NK-92 (cell line): Measurements from ENCODE around the gene TMSB10.
"Not testable (repeated sequence)": the region's sequence is repeated elsewhere in the genome, so short reads cannot be mapped to it uniquely, and the experiment has no call there.

Source experiments
- DNase-seq: peaks from one replicate; lab custom pipeline; 2025; ENCODE audit not compliant: unreplicated experiment; lab: John Stamatoyannopoulos, UW

The TMSB10 gene

DNA sequence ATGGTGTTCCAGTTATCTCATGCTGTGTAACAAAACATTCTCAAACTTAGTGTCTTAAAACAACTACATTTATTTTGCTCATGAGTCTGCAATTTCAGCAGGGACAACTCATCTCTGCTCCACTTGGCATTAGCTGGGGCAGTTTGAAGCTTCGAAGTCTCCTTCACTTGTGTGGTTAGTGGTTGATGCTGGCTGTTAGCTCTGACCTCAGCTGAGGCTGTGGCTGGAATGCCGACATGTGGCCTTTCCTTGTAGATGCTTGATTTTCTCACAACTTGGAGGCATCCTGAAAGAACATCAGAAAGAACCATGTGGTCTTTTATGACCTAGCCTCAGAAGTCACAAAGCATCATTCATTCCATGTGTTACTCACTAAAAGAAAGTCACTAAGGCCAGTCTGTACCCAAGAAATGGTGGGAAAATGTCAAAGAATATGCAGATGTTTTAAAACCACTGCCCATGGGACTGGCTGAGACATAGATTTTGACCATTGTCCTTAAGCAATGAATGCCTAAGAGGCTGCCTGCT is 3.8 kb upstream of the TMSB10 start:
- no peak for DNase-seq

DNA sequence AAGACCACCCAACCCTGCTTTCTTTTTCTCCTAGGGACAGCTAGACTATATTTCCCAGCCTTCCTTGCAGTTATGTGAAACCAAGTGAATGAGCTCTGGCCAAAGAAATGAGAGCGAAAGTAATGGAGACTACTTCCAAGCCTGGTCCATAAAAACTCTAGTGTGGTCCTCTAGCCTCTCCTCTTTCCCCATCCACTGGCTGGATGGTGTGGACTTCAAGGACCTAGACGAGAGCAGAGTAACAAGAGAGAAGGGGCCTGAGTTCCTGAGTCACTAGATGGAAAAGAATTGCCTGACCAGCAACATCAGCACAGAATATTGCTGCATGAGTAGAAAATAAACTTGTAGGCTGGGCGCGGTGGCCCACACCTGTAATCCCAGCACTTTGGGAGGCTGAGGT is 2.9 kb upstream of the TMSB10 start:
- no peak for DNase-seq

GRCh38 chr2:84904151-84904550 is 1.3 kb upstream of the TMSB10 start:
- no peak for DNase-seq

GRCh38 chr2:84904717-84905174 is 710 bp upstream of the TMSB10 start:
- no peak for DNase-seq

DNA sequence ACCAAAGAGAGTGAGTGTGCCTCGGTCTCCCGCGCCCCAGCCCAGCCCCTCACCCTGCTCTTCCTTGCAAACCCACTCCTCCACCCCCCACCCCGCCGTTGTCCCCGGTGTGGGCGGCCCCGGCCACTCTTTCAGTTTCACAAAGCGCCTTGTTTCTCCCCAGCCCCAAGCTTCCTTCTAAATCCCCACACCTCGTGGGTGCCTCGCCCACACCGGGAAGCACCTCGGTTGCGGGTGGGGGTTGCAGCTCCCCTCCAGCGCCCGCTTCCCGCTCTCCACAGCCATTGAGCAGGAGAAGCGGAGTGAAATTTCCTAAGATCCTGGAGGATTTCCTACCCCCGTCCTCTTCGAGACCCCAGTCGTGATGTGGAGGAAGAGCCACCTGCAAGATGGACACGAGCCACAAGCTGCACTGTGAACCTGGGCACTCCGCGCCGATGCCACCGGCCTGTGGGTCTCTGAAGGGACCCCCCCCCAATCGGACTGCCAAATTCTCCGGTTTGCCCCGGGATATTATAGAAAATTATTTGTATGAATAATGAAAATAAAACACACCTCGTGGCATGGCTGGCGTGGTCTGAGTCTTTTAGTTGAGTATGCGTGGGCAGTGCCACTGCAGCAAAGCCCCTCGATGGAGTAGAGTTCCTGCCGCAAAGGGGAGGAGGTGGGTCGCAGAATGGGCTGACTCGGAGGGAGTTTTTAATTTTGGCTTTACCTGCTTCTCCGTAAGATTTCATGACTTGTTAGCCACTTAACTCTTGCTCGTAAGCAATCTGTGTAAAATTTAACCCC is 848 bp downstream of the TMSB10 start:
- DNase-seq, result no peak

DNA sequence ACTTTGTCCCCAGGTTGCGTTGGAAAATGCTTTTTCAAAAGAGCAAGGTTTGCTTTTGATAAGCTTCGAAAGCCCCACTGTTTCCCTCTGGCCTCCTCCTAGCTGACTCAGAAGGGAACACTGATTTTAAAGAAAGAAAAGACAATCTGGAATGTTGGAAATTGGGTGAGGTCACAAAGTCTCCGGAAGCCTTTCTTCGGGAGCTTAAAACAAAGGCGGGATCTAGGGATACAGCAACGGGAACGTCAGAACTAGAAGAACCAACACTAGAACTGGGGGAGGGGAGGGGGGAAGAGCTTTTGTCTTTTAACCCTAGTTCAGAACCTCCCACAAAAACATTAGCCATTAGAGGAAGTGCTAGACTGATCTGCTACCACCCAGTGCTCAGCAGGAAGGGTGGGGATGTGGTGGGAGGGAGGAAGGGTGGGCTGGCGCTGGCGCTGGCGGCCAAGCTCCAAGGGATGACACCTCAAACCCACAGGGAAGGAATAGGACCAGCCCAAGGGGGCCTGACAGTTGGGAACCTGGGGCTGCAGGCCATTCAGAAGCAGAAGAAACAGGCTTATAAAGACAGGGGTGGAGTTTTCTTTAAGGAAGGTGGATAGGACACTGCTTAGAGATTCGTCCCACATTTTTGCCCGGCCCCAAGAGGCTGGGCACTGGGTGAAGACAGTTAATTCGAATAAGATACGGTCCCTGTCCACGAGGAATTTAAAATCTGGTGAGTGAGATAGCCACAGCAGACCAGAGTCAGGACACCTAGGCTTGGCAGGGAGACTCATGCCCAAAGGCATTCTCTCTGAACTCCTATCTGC is 1.7 kb downstream of the TMSB10 start:
- DNase-seq, result no peak

DNA sequence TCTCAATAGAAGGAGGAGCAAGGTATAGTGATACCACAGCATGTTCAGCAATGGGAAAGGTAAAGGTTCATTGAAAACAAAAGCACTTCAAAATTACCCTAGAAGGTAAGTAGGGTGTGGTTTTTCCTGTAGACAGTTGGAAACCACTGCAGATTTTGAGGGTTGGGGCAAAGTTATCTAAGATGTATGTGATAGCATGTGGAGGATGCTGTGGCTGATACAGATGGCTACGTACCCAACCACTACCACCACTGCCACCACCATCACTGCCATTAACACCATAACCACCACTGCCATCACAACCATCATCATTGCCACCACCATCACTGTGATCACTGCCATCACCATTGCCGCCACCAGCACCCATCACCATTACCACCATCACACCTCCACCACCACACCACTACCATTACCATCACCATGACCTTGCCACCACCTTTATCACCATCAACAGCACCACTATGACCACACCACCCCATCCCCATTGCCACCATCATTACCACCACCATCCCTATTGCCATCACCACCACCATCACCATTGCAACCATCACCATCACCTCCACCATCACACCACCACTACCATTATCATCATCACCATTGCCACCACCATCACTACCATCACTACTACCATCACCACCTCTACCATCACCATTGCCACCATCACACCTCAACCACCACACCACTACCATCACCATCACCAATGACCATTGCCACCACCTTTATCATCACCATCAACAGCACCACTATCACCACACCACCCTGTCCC is 3.7 kb downstream of the TMSB10 start:
- no peak for DNase-seq

GRCh38 chr2:84911135-84911678 is 5.8 kb downstream of the TMSB10 start:
- no peak for DNase-seq

- no peak for DNase-seq
Observed at GRCh38 chr2:84912984-84913383, 7.5 kb downstream of the TMSB10 start.

- no peak for DNase-seq
Observed at GRCh38 chr2:84914334-84914733, 8.9 kb downstream of the TMSB10 start.

DNA sequence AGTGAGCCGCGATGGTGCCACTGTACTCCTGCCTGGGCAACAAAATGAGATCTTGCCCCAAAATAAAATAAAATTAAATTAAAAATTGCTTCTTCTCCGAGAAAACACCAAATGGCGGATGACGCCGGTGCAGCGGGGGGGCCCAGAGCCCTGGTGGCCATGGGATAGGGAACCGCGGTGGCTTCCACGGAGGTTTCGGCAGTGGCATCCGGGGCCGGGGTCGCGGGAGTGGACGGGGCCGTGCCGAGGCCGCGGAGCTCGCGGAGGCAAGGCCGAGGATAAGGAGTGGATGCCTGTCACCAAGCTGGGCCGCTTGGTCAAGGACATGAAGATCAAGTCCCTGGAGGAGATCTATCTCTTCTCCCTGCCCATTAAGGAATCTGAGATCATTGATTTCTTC is 10.2 kb downstream of the TMSB10 start:
- DNase-seq, result not testable (repeated sequence)

DNA sequence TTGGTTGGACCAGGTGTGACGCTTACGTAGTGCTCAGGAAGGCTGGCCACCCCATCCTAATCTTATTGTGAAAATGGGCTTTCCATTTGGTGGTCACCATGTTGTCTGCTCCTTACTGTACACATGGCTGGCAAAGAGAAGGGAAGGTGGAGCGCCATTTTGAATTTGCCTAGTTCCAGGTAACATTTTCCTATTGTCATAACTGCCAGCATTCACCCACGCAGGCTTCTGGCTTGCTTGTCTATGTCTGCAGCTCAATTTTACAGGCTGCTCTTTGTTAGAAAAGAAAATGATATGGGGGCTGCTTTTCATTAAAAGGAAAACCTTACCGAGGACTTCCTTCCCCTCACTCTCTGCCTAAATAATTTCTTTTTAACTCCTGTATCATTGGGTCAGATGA is 12.4 kb downstream of the TMSB10 start:
- not testable (repeated sequence) for DNase-seq

GRCh38 chr2:84918430-84918829 is 13.0 kb downstream of the TMSB10 start:
- DNase-seq, result no peak

DNA sequence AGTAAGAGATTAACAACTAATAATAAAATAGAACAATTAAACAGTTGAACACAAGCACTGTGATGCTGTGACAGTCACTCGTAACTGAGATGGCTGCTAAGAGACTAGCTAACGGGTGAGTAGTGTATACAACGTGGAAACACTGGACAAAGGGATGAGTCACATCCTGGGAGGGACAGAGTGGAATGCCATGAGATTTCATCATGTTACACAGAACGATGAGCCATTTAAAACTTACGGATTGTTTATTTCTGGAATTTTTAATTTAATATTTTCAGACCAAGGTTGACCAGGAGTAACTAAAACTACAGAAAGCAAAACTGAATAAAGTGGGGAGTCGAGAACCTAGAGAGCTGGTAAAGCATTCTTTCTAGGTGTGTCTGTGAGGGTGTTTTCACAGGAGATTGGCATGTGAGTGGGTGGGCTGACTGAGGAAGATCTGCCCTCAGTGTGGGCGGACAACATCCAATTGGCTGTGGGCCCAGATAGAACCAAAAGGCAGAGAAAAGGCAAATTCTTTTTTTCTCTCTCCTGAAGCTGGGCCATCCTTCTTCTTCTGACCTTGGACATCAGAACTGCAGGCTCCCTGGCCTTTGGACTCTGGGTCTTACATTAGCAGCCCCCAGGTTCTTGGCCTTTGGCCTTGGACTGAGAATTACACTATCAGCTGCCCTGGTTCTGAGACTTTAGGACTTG is 14.6 kb downstream of the TMSB10 start:
- DNase-seq, result no peak

GRCh38 chr2:84923009-84923408 is 17.6 kb downstream of the TMSB10 start:
- DNase-seq, result no peak

GRCh38 chr2:84924173-84925106 is 19.0 kb downstream of the TMSB10 start:
- DNase-seq, result no peak

DNA sequence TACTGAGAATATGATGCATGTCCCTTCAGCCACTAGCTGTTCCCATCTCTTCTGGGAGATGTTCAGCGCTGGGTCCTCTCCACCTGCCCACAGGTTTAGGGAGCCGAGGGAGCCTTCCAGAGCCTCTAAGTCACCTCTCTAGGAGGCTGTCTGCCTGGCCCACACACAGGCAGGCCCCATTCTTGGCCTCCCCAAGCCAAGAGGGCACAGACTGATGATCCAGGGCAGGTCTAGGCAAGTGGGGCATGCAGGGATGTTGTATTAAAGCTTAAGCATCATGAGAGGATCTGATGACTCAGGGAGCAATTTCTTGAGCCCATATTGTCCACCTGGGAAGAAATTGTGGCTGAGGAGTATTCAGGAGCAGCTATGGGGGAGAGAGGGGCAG is 19.9 kb downstream of the TMSB10 start:
- no peak for DNase-seq

DNA sequence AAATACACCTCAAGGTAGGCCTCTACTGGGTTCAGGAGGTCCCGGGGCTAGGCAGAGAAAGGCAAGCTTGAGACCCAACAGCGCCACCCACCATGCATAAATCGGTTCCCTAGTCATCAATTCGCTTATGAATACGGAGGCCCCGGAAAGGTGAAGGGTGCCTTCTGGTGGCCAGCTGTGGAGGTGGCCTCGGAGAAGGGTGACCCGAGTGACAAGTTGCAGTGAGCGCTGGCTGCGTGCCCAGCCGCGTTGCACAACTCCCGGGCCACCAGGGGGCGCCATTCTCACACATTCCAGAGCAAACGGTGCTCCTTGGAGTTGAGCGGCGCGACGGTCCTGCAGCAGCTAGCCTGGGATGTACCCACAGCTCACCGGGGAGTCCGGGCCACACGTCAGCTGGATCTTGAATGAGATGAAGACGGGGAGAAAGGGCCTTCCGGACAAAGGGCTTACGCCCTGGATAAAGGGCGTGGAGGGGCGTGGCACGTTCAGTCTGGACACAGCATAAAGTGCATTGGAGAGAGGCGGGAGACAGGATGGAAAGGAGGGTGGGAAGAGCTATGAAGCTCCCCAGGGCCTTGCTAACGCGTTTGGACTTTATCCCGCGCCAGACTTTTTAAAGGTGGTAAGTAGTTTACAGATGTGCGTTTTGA is 20.4 kb downstream of the TMSB10 start:
- DNase-seq, result peak; percentile 80

GRCh38 chr2:84927275-84927627 is 21.8 kb downstream of the TMSB10 start:
- no peak for DNase-seq
